ENCODE results near the gene CHRNB1.

Gene CHRNB1

DNA sequence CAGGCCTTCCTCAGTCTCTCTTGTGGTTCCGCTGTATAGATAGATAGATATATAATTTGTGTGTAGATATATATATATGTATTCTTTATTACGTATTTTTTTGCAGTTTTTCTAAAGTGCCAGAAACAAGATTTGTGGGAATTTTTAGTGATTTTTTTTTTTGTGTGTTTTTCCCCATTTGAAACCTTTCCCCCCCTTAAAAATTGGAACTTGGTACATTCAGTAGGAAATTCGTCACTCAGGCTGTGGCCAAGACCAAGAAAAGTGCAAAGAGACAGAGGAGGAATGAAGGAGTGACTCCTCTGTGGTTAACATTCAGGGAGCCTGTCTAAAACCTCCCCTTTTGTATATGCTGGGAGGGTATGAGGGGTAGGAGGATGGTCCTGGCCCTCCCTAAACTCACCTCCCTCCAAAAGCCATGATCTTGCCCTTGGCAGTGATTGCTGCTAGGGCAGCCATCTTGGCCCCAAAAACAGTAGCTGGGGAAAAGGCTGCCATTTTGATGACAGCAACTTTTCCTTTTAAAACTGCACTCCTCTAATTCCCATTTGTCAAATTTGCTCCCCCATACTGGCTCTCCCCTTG, 15.2 kb downstream of the CHRNB1 start (continued):
- peak; percentile 51; the same call in 1 of the 2 replicates for TF ChIP-seq YY2 (tag by site-specific recombination; IDR thresholded peaks at IDR 0.05)
- TF ChIP-seq ZNF184 (tag by site-specific recombination; IDR thresholded peaks at IDR 0.05) = no peak
- TF ChIP-seq, protein P1, sequence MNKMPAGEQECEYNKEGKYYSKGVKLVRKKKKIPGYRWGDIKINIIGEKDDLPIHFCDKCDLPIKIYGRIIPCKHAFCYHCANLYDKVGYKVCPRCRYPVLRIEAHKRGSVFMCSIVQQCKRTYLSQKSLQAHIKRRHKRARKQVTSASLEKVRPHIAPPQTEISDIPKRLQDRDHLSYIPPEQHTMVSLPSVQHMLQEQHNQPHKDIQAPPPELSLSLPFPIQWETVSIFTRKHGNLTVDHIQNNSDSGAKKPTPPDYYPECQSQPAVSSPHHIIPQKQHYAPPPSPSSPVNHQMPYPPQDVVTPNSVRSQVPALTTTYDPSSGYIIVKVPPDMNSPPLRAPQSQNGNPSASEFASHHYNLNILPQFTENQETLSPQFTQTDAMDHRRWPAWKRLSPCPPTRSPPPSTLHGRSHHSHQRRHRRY (tag by site-specific recombination; IDR thresholded peaks at IDR 0.05) = no peak
- TF ChIP-seq INSM2 (tag by site-specific recombination; IDR thresholded peaks at IDR 0.05) = no peak

- H3K4me3 ChIP-seq (ENCODE audit: low read depth, low read length) = no peak overlapping the region
- H3K27ac ChIP-seq (ENCODE audit: extremely low read depth, low read depth, low read length) = no peak overlapping the region
- peaks cover 3 to 36% of the 10 kb centered on the region in 2 experiments; a peak in 2 of 3 replicates for H3K36me3 ChIP-seq (ENCODE audit: control insufficient read depth in 2 of 2, insufficient read depth in 1 of 2, low read length in 2 of 2)
- CTCF ChIA-PET = interaction anchor here (0.8 to 1.2 kb wide), 2 partner anchors 9 to 99 kb away, joined by 3 read pairs; no protein-coding TSS in a partner anchor
- H3K4me1 ChIP-seq (ENCODE audit: control insufficient read depth, insufficient read depth, low read length) = no peaks in the 10 kb centered on the region
- TF ChIP-seq ZNF18 (tag by site-specific recombination; IDR thresholded peaks at IDR 0.05) (no peak), ZNF544 (tag by site-specific recombination; IDR thresholded peaks at IDR 0.05) (no peak), ZNF239 (tag by site-specific recombination; IDR thresholded peaks at IDR 0.05) (no peak), ZBTB7A (tag by site-specific recombination; IDR thresholded peaks at IDR 0.05; ENCODE audit: low read depth) (no peak), ZNF341 (tag by site-specific recombination; IDR thresholded peaks at IDR 0.05; ENCODE audit: low read depth) (peak; percentile 36; the same call in 1 of the 2 replicates), ZNF169 (tag by site-specific recombination; IDR thresholded peaks at IDR 0.05) (no peak), IKZF3 (tag by site-specific recombination; IDR thresholded peaks at IDR 0.05) (peak; percentile 14; the same call in 1 of the 2 replicates), ZEB2 (tag by site-specific recombination; IDR thresholded peaks at IDR 0.05) (no peak), ZNF521 (tag by site-specific recombination; IDR thresholded peaks at IDR 0.05) (no peak), PRDM1 (tag by site-specific recombination; IDR thresholded peaks at IDR 0.05) (0 out of 2 replicates have a peak, but pooled peaks have one; percentile 40)
- TF ChIP-seq, protein P2, sequence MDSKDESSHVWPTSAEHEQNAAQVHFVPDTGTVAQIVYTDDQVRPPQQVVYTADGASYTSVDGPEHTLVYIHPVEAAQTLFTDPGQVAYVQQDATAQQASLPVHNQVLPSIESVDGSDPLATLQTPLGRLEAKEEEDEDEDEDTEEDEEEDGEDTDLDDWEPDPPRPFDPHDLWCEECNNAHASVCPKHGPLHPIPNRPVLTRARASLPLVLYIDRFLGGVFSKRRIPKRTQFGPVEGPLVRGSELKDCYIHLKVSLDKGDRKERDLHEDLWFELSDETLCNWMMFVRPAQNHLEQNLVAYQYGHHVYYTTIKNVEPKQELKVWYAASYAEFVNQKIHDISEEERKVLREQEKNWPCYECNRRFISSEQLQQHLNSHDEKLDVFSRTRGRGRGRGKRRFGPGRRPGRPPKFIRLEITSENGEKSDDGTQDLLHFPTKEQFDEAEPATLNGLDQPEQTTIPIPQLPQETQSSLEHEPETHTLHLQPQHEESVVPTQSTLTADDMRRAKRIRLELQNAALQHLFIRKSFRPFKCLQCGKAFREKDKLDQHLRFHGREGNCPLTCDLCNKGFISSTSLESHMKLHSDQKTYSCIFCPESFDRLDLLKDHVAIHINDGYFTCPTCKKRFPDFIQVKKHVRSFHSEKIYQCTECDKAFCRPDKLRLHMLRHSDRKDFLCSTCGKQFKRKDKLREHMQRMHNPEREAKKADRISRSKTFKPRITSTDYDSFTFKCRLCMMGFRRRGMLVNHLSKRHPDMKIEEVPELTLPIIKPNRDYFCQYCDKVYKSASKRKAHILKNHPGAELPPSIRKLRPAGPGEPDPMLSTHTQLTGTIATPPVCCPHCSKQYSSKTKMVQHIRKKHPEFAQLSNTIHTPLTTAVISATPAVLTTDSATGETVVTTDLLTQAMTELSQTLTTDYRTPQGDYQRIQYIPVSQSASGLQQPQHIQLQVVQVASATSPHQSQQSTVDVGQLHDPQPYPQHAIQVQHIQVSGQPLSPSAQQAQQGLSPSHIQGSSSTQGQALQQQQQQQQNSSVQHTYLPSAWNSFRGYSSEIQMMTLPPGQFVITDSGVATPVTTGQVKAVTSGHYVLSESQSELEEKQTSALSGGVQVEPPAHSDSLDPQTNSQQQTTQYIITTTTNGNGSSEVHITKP (tag by site-specific recombination; IDR thresholded peaks at IDR 0.05) = peak; percentile 96
- TF ChIP-seq, protein P3, sequence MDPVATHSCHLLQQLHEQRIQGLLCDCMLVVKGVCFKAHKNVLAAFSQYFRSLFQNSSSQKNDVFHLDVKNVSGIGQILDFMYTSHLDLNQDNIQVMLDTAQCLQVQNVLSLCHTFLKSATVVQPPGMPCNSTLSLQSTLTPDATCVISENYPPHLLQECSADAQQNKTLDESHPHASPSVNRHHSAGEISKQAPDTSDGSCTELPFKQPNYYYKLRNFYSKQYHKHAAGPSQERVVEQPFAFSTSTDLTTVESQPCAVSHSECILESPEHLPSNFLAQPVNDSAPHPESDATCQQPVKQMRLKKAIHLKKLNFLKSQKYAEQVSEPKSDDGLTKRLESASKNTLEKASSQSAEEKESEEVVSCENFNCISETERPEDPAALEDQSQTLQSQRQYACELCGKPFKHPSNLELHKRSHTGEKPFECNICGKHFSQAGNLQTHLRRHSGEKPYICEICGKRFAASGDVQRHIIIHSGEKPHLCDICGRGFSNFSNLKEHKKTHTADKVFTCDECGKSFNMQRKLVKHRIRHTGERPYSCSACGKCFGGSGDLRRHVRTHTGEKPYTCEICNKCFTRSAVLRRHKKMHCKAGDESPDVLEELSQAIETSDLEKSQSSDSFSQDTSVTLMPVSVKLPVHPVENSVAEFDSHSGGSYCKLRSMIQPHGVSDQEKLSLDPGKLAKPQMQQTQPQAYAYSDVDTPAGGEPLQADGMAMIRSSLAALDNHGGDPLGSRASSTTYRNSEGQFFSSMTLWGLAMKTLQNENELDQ (tag by site-specific recombination; IDR thresholded peaks at IDR 0.05; ENCODE audit: low read depth) = no peak
- POLR2A ChIA-PET = interaction anchor here (1.2 to 1.4 kb wide), 2 partner anchors 23 to 131 kb away, joined by 3 to 5 read pairs; partner anchors contain the start of gene POLR2A
- no peaks in the 10 kb centered on the region for H3K9me3 ChIP-seq (ENCODE audit: control insufficient read depth, insufficient read depth, low read depth, low read length)
These were observed 16.2 kb downstream of the CHRNB1 start for GRCh38 chr17:7460850-7461660.
